ENCODE data around the gene GPA33.

DNA sequence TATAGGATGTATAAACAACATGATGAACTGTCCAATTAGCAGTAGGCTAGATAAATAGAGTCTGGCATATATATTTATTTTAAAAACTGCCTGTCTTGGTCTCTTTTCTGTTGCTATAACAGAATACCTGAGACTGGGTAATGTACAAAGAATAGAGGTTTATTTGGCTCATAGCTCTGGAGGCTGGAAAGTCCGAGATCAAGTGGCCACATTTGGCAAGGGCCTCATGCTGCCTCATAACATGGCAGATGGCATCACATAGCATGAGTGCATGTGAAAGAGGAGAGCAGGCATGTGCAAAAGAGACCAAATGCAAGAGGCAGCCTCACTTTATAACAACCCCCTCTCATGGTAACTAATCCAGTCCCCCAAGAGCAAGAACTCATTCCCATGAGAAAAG, 9.7 kb upstream of the GPA33 start:
- TF ChIP-seq CTCF (IDR thresholded peaks at IDR 0.05): no peak
- TF ChIP-seq POLR2A (IDR thresholded peaks at IDR 0.05): no peak
